K562 (cell line): ENCODE data around the gene BTBD2. TPM values are rescaled to one million over a fixed set of nuclear protein-coding genes. Genes with fewer than 3 reads are reported as not detected.
A peak's percentile ranks its signal among the peaks of the same experiment; 100 is the strongest.

ENCODE experiments used
- BHLHE40 ChIP-seq: IDR thresholded peaks from 2 replicates; pipeline ENCODE4 v1.6.1; 2011; ENCODE audit warnings: low read length, improper control_type of control experiment
- BMI1 ChIP-seq: fragments of 150-350 bp; IDR thresholded peaks from 2 replicates; pipeline ENCODE4 v1.6.1; 2014; ENCODE audit warnings: low read length
- KDM1A ChIP-seq, 2 experiments: fragments of 450-650 bp; IDR thresholded peaks; 2 replicates each; pipeline ENCODE4 v1.6.1; 2016; ENCODE audit warnings: mild to moderate bottlenecking in 2 of 2
- MEF2A ChIP-seq: IDR thresholded peaks from 2 replicates; pipeline ENCODE4 v1.6.1; 2011; ENCODE audit warnings: low read depth, mild to moderate bottlenecking, low read length, moderate library complexity; ENCODE audit not compliant: control insufficient read depth
- MTA2 ChIP-seq: fragments of 450-650 bp; IDR thresholded peaks from 2 replicates; pipeline ENCODE4 v1.6.1; 2016; ENCODE audit warnings: low read depth
- NBN ChIP-seq: fragments of 450-650 bp; IDR thresholded peaks from 2 replicates; pipeline ENCODE4 v1.6.1; 2016; ENCODE audit warnings: low read depth, mild to moderate bottlenecking
- NFE2 ChIP-seq: IDR thresholded peaks from 2 replicates; pipeline ENCODE4 v1.6.1; 2014; ENCODE audit warnings: antibody characterized with exemption, low read depth
- SIN3B ChIP-seq: fragments of 450-650 bp; IDR thresholded peaks from 2 replicates; pipeline ENCODE4 v1.6.1; 2017; ENCODE audit warnings: low read depth, mild to moderate bottlenecking, moderate library complexity
- SMARCB1 ChIP-seq: IDR thresholded peaks from 2 replicates; pipeline ENCODE4 v1.6.1; 2011; ENCODE audit warnings: improper control_type of control experiment, low read depth; ENCODE audit not compliant: insufficient read length
- ZC3H11A ChIP-seq: IDR thresholded peaks from 2 replicates; pipeline ENCODE4 v1.6.1; 2012; ENCODE audit warnings: low read depth, low read length, improper control_type of control experiment
- ZNF3 ChIP-seq: fragments of 250-450 bp; sonication (Bioruptor Pico); IDR thresholded peaks from 2 replicates; pipeline ENCODE4 v1.5.0; 2021; ENCODE audit warnings: mild to moderate bottlenecking, moderate library complexity
- ZNF76 ChIP-seq: fragments of 250-450 bp; sonication (Bioruptor Pico); IDR thresholded peaks from 2 replicates; pipeline ENCODE4 v1.4.0; 2020; ENCODE audit warnings: mild to moderate bottlenecking, moderate library complexity, borderline replicate concordance
- ZNF766 ChIP-seq: fragments of 200-800 bp; sonication (Bioruptor generic); conservative IDR thresholded peaks from 2 replicates; pipeline ENCODE4 v1.6.1; 2016; ENCODE audit warnings: missing genetic modification characterization, missing compliant biosample characterization
- ZNF780A ChIP-seq: fragments of 250-450 bp; sonication (Bioruptor Pico); IDR thresholded peaks from 2 replicates; pipeline ENCODE4 v1.5.0; 2021; ENCODE audit warnings: mild to moderate bottlenecking
- polyA plus RNA-seq, 8 experiments: library from polyadenylated mRNA; depleted of rRNA in 4 of 8; stranded (reverse) in 5 of 8; unstranded in 3 of 8; fragments of >200 nt; fragmentation: Nextera tagmentation in 2 of 8; fragmentation: Illumina TruSeq in 1 of 8; extraction: Ambion mirVana in 2 of 8; extraction: Trizol in 1 of 8; gene quantifications; 2 replicates each; pipeline versions ENCODE4 v1.2.1 to v1.2.3, GENCODE V29; 2011 to 2014; ENCODE audit warnings: inconsistent platforms in 1 of 8, missing spikeins in 1 of 8
- total RNA-seq, 7 experiments: library from RNA; depleted of rRNA in 6 of 7; stranded (reverse); fragments of >200 nt in 6 of 7; fragmentation: Illumina TruSeq in 2 of 7; extraction: Trizol in 2 of 7; gene quantifications; 2 replicates each; pipeline versions ENCODE4 v1.2.1 to v1.2.3, GENCODE V29; 2011 to 2021; ENCODE audit warnings: low replicate concordance in 1 of 7
- TF ChIP-seq, protein P1 (sequence below): sonication (generic); formaldehyde crosslinking; IDR thresholded peaks from 2 replicates; pipeline ENCODE4 v1.8.0; 2022; ENCODE audit warnings: mild to moderate bottlenecking, missing genetic modification reagents
- TF ChIP-seq, protein P2 (sequence below): sonication (generic); formaldehyde crosslinking; IDR thresholded peaks from 2 replicates; pipeline ENCODE4 v1.8.0; 2022; ENCODE audit warnings: mild to moderate bottlenecking, missing genetic modification reagents
- TF ChIP-seq, protein P3 (sequence below), 2 experiments: IDR thresholded peaks; 2 replicates each; pipeline ENCODE4 v1.6.1; 2012; ENCODE audit warnings: improper control_type of control experiment in 2 of 2, low read depth in 2 of 2, low read length in 2 of 2, borderline replicate concordance in 1 of 2

The BTBD2 gene
- total and polyA plus RNA-seq, 9 of the 15 experiments (the other 6 are each of a cell fraction or from before 2014, with no cell fraction given): 0.10 to 15.6 (median 6.9) TPM

DNA sequence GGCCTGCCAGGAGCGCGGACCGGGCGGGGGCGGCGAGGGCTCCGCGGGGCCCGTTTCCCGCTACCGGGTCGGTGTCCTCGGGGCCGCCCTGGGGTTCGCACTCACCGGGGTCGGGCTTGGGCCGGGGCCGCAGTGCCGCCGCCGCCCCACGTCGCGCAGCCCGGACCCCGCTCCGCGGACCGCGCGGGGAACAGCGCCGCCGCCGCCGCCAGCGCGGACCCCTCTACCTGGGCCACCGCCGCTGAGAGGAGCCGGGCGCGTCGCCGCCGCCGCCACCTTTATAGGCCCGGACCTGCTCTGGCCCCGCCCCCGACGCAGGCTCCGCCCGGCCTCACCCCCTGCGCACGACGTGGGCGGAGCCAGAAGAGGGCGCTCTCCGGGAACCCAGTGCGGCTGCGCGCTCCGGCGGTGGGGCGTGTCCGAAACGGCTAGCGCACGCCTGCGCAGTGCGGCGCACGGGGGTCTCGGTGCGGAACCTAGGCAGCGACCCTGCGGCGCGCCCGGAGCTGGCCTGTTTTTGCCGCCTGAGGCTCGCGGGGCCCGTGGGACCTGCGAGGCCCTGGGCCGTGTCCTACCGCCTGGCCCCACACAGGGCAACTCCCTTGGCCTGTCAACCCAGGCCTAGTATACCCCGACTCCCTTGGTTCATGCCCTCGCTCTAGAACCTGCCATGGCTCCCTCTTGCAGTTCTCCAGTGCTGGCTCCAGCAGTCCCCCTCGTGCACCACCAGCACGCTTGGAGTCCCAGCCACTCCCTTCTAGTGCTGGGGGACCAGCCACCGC is 35.7 kb upstream of the BTBD2 start, which contains the start of gene MKNK2 (continued):
- TF ChIP-seq ZNF76 (CRISPR knock-in tag) (no peak), NFE2 (no peak), ZNF766 (peak; percentile 31; the same call in 1 of the 2 replicates), SIN3B (peak; percentile 83), ZC3H11A (no peak), ZNF780A (no peak), NBN (no peak), BHLHE40 (no peak; the same call in 1 of the 2 replicates), BMI1 (no peak), SMARCB1 (no peak), MTA2 (no peak), KDM1A (IDR thresholded peaks at IDR 0.05) (peak; percentile 86 to 95), MEF2A (no peak), ZNF3 (no peak)
- TF ChIP-seq, protein P1, sequence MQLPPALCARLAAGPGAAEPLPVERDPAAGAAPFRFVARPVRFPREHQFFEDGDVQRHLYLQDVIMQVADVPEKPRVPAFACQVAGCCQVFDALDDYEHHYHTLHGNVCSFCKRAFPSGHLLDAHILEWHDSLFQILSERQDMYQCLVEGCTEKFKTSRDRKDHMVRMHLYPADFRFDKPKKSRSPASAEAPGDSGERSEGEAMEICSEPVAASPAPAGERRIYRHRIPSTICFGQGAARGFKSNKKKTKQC (CRISPR knock-in tag): 0 out of 2 replicates have a peak, but pooled peaks have one; percentile 49
- TF ChIP-seq, protein P2, sequence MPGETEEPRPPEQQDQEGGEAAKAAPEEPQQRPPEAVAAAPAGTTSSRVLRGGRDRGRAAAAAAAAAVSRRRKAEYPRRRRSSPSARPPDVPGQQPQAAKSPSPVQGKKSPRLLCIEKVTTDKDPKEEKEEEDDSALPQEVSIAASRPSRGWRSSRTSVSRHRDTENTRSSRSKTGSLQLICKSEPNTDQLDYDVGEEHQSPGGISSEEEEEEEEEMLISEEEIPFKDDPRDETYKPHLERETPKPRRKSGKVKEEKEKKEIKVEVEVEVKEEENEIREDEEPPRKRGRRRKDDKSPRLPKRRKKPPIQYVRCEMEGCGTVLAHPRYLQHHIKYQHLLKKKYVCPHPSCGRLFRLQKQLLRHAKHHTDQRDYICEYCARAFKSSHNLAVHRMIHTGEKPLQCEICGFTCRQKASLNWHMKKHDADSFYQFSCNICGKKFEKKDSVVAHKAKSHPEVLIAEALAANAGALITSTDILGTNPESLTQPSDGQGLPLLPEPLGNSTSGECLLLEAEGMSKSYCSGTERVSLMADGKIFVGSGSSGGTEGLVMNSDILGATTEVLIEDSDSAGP (CRISPR knock-in tag): peak; percentile 60; the same call in 1 of the 2 replicates
- TF ChIP-seq, protein P3, sequence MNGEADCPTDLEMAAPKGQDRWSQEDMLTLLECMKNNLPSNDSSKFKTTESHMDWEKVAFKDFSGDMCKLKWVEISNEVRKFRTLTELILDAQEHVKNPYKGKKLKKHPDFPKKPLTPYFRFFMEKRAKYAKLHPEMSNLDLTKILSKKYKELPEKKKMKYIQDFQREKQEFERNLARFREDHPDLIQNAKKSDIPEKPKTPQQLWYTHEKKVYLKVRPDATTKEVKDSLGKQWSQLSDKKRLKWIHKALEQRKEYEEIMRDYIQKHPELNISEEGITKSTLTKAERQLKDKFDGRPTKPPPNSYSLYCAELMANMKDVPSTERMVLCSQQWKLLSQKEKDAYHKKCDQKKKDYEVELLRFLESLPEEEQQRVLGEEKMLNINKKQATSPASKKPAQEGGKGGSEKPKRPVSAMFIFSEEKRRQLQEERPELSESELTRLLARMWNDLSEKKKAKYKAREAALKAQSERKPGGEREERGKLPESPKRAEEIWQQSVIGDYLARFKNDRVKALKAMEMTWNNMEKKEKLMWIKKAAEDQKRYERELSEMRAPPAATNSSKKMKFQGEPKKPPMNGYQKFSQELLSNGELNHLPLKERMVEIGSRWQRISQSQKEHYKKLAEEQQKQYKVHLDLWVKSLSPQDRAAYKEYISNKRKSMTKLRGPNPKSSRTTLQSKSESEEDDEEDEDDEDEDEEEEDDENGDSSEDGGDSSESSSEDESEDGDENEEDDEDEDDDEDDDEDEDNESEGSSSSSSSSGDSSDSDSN (IDR thresholded peaks at IDR 0.05; ENCODE audit: borderline replicate concordance in 1 of 2, low read depth in 2 of 2, low read length in 2 of 2): 0 out of 4 replicates have a peak, but pooled peaks of 1 of the 2 experiments have one; percentile 50
